ENCODE results near the gene NTRK2. TPM values are rescaled to one million over a fixed set of nuclear protein-coding genes. Genes with fewer than 3 reads are reported as not detected.

NTRK2 gene
- total RNA-seq, 1 experiment from 2014 or later, result not detected

DNA sequence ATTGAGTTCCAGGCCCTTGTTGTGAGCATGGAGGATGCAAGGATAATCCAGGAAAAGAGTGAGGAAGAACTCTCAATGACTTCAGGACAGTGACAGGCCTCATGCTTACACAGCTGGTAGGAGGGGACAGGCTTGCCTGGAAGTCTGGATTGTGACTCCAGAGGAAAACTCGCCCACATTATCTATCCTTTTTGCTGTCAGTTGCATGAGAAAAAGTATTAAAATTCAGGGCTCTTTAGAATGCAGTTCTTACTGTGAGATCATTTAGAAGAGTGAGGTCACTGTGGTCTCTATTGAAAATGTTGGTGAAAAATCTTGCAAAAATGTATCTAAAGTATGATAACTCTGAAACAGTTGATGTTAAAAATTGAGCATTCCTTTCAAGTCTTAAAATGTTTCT, 30.5 kb downstream of the NTRK2 start:
- no peaks in the 10 kb centered on the region for H4K20me1 ChIP-seq (ENCODE audit: insufficient read depth)
- no peak overlapping the region for H3K27ac ChIP-seq
- no TSS peak for BruUV-seq (replicated peaks)
- DNase-seq, result no peak
- no peaks in the 10 kb centered on the region for H3K4me1 ChIP-seq (replicated peaks; ENCODE audit: insufficient read depth)
- TF ChIP-seq, protein P1, sequence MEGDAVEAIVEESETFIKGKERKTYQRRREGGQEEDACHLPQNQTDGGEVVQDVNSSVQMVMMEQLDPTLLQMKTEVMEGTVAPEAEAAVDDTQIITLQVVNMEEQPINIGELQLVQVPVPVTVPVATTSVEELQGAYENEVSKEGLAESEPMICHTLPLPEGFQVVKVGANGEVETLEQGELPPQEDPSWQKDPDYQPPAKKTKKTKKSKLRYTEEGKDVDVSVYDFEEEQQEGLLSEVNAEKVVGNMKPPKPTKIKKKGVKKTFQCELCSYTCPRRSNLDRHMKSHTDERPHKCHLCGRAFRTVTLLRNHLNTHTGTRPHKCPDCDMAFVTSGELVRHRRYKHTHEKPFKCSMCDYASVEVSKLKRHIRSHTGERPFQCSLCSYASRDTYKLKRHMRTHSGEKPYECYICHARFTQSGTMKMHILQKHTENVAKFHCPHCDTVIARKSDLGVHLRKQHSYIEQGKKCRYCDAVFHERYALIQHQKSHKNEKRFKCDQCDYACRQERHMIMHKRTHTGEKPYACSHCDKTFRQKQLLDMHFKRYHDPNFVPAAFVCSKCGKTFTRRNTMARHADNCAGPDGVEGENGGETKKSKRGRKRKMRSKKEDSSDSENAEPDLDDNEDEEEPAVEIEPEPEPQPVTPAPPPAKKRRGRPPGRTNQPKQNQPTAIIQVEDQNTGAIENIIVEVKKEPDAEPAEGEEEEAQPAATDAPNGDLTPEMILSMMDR (conservative IDR thresholded peaks at IDR 0.05), result no peak
- no peak for TF ChIP-seq EZH2 (IDR thresholded peaks at IDR 0.05; ENCODE audit: low read depth)
- H3K4me3 ChIP-seq, result no peak overlapping the region
- H3F3A ChIP-seq (ENCODE audit: insufficient read depth, low read depth), result no peaks in the 10 kb centered on the region
- no peaks in the 10 kb centered on the region for H3K9me3 ChIP-seq (ENCODE audit: insufficient read depth, low read depth)
- POLR2A ChIA-PET (ENCODE audit: unreplicated experiment), result no interaction called here
- no peak overlapping the region for H3K4me2 ChIP-seq
- no peaks in the 10 kb centered on the region for H3K36me3 ChIP-seq (ENCODE audit: low read depth)
- intact Hi-C loops (cut with micrococcal nuclease; ENCODE audit: unreplicated experiment), result loop anchor here (5.0 kb wide), 1 partner anchor 912 kb away; no protein-coding TSS in a partner anchor
- no peaks in the 10 kb centered on the region for H3K79me2 ChIP-seq (ENCODE audit: low read depth)
- H2AFZ ChIP-seq, result no peak overlapping the region
- H3K27me3 ChIP-seq (ENCODE audit: insufficient read depth, low read depth), result no peaks in the 10 kb centered on the region
- no peaks in the 10 kb centered on the region for H3K9me2 ChIP-seq (ENCODE audit: insufficient read depth)
- CTCF ChIA-PET, result no interaction called here

DNA sequence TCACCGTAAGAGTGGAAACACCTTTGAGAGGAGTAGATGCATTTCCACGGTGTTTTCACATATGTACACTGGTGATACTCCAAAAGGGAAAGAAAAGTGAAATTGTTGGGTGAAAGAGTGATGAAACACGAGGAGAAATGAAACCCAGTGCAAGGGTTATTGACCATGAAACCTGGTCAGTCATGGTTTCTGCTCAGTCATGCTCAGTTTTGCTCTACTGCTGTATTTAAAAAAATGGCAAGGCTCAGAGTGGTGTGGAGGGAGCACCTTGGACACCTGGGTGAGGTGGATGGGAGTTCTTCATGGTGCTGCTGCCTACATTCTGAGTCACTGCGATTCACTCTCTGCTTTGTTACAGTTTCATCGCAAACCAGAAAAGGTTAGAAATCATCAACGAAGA, 32.3 kb downstream of the NTRK2 start:
- TF ChIP-seq EZH2 (IDR thresholded peaks at IDR 0.05; ENCODE audit: low read depth), result no peak
- TF ChIP-seq, protein P1 (conservative IDR thresholded peaks at IDR 0.05), result no peak
- BruUV-seq (replicated peaks), result no TSS peak
- intact Hi-C loops (cut with micrococcal nuclease; ENCODE audit: unreplicated experiment), result no loop called here
- Histone ChIP-seq H3K9me2 (ENCODE audit: insufficient read depth) (no peaks in the 10 kb centered on the region), H3K27ac (no peak overlapping the region), H3K79me2 (ENCODE audit: low read depth) (no peaks in the 10 kb centered on the region), H3K9me3 (ENCODE audit: insufficient read depth, low read depth) (no peaks in the 10 kb centered on the region), H3K36me3 (ENCODE audit: low read depth) (no peaks in the 10 kb centered on the region), H3K4me2 (no peak overlapping the region), H3K4me1 (replicated peaks; ENCODE audit: insufficient read depth) (no peaks in the 10 kb centered on the region), H4K20me1 (ENCODE audit: insufficient read depth) (no peaks in the 10 kb centered on the region), H3F3A (ENCODE audit: insufficient read depth, low read depth) (no peaks in the 10 kb centered on the region), H3K4me3 (no peak overlapping the region), H3K27me3 (ENCODE audit: insufficient read depth, low read depth) (no peaks in the 10 kb centered on the region), H2AFZ (no peak overlapping the region)
- ChIA-PET CTCF (no interaction called here), POLR2A (ENCODE audit: unreplicated experiment) (no interaction called here)
- DNase-seq, result no peak

DNA sequence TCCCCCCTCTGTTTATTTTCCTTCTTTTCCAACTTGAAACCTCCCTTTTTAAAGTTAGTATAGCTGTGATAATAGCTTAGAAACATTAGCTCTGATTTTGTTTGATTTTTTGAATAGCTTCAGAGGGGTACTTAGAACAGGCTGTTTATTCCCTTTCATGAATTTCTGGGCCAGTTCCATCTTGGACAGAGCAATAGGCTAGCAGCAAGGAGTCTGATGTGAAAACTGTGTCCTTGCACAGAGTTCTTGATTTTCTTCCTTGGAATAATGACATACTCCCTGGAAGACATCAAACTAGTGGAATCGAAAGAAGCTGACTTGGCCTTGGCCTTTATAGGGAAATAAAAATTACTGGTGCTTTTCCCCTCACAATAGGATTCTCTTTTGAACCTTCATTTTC, 32.9 kb downstream of the NTRK2 start:
- no TSS peak for BruUV-seq (replicated peaks)
- intact Hi-C loops (cut with micrococcal nuclease; ENCODE audit: unreplicated experiment), result no loop called here
- H3F3A ChIP-seq (ENCODE audit: insufficient read depth, low read depth), result no peaks in the 10 kb centered on the region
- no peaks in the 10 kb centered on the region for H3K9me2 ChIP-seq (ENCODE audit: insufficient read depth)
- no peak overlapping the region for H3K4me3 ChIP-seq
- no peaks in the 10 kb centered on the region for H3K36me3 ChIP-seq (ENCODE audit: low read depth)
- H2AFZ ChIP-seq, result no peak overlapping the region
- no peaks in the 10 kb centered on the region for H3K27me3 ChIP-seq (ENCODE audit: insufficient read depth, low read depth)
- H4K20me1 ChIP-seq (ENCODE audit: insufficient read depth), result no peaks in the 10 kb centered on the region
- no peak overlapping the region for H3K27ac ChIP-seq
- no peaks in the 10 kb centered on the region for H3K9me3 ChIP-seq (ENCODE audit: insufficient read depth, low read depth)
- H3K79me2 ChIP-seq (ENCODE audit: low read depth), result no peaks in the 10 kb centered on the region
- no peak overlapping the region for H3K4me2 ChIP-seq
- TF ChIP-seq EZH2 (IDR thresholded peaks at IDR 0.05; ENCODE audit: low read depth), result no peak
- TF ChIP-seq, protein P1 (conservative IDR thresholded peaks at IDR 0.05), result no peak
- CTCF ChIA-PET, result no interaction called here
- H3K4me1 ChIP-seq (replicated peaks; ENCODE audit: insufficient read depth), result no peaks in the 10 kb centered on the region
- POLR2A ChIA-PET (ENCODE audit: unreplicated experiment), result no interaction called here
- DNase-seq, result no peak
